LHCN-M2 (cell line): Measurements from ENCODE around the gene EIF1AD. TPM values are rescaled to one million over a fixed set of nuclear protein-coding genes. Genes with fewer than 3 reads are reported as not detected.
"Not testable (repeated sequence)": the region's sequence is repeated elsewhere in the genome, so short reads cannot be mapped to it uniquely, and the experiment has no call there.

Source experiments
- DNase-seq: peaks from one replicate; pipeline ENCODE4 v3.0.0-alpha.2; 2012; ENCODE audit warnings: low read depth
- total RNA-seq: library from RNA; depleted of rRNA; stranded (reverse); fragments of >200 nt; gene quantifications from 2 replicates; pipeline ENCODE4 v1.2.3, GENCODE V29; 2014

Gene EIF1AD
- total RNA-seq, 1 experiment from 2014 or later = 53.3 TPM

DNA sequence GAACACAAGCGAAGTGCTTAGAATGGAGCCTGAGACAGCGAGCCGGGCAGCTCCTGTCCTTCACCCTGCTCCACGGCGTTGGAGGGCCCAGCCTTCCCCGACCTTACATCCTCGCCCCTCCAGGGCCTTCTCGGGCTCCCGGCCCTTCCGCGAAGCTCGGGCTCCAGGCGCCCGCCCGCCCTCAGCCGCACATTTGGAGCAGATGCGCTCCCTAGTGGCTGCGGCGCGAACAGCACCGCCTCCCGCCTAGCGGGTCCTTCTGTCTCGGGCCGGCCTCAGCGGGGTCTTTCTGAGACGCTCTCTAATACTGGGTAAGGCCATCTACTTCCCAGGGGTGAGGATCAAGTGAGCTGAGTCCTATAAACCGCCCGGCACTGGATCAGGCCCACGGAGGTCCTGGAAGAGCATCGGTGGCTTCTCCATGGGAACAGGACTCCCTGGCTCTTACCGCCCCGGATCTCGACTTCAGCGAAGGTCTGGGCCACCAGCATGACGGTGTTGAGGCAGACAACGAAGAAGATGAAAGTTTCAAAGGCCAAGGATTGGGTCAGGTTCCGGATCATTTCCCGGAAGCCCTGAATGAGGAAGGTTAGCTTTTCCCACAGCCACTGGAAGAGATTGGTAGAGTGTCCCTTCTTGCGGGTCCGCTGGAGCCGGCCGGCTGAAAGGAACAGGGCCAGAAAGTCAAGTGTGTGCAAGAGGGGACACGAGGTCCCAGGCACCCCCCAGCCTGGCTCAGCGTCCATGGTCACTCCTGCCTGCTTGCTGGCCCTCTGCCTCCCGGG, 20.6 kb upstream of the EIF1AD start:
- DNase-seq = peak; percentile 61

DNA sequence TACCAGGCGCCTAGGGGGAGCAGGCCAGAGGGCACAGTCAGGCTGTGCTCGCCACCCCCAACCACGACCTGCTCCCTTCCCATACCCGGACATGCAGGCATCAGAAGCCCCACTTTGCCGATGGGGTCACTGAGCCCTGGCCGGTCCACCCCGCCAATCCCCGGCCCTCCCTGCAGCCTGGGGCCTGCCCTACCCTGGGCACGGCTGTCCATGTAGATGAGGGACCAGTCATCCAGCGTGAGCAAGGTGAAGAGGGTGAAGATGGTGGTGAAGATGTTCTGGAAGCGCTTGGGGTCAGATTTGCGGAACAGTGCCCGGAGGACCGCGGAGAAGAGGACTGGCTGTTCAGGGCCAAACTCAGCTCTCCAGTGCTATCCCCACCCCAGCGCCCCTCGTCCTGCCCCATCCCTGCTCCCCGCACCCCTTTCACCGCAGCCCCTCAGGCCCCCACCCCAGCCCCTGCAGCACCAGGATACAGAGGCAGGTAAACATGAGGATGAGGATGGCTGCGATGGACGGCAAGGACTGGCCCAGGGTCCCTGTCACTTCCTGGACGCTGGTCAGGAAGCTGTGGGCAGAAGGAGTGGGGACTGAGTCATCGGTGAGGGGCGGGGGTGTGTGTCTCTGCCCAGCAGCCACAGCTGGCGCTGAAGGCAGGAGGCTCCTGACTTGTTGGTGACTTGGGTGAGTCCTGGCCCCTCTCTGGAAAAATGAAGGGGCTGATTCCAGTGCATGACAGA, 18.8 kb upstream of the EIF1AD start:
- DNase-seq = peak; percentile 88

DNA sequence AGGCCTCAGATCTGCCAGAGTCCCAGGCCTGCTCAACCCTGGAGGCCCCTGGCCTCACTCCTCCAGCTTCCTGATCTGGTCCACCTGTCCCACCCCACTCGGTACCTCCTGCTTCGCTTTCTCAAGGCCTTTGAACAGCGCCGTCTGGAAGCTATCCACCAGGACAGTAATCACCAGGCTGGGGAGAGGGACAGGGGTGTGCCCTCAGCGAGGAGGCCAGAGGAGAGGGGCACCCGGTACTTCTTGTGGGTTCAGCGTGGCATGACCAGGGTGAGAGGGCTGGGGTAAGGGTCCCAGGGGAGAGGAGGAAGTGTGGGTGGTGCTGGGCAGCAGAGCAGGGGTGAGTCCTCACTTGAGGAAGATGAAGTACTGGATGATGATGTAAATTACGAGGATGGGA, 18.3 kb upstream of the EIF1AD start:
- DNase-seq = no peak

DNA sequence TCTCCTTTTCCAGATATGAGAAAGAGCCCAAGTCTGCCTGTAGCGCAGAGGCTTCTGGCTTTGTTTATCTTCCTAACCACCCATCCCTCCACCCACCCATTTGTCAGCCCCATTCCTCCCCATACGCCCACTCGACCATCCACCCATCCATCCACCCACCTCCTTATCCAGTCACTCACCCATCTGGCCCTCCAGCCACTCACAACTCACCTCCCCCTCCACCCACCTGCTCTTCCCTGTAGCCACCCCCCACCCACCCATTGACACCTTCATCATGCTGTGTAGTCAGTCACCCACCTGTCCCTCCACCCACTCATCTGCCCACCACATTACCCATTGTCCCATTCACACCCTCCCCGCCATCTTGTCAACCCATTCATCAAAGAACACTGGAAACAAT, 15.4 kb upstream of the EIF1AD start:
- no peak for DNase-seq

DNA sequence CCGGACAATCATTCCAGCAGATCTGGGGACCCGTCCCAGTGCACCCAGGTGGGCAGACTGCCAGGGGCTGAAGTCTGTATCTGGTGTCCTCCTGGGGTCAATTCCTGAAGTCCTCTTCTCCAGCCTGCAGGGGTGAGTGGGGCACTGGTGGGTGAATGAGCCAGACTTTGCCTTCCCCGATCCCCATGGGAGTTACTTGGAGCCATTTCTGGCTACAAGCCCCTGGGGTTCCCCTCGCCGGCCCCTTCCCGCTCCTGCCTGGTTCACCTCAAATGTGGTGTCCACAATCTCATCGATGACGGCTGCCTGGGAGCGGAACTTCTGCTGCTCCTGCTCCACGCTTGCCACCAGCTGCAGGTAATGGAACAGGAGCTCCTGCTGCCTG, 14.8 kb upstream of the EIF1AD start:
- DNase-seq = no peak

DNA sequence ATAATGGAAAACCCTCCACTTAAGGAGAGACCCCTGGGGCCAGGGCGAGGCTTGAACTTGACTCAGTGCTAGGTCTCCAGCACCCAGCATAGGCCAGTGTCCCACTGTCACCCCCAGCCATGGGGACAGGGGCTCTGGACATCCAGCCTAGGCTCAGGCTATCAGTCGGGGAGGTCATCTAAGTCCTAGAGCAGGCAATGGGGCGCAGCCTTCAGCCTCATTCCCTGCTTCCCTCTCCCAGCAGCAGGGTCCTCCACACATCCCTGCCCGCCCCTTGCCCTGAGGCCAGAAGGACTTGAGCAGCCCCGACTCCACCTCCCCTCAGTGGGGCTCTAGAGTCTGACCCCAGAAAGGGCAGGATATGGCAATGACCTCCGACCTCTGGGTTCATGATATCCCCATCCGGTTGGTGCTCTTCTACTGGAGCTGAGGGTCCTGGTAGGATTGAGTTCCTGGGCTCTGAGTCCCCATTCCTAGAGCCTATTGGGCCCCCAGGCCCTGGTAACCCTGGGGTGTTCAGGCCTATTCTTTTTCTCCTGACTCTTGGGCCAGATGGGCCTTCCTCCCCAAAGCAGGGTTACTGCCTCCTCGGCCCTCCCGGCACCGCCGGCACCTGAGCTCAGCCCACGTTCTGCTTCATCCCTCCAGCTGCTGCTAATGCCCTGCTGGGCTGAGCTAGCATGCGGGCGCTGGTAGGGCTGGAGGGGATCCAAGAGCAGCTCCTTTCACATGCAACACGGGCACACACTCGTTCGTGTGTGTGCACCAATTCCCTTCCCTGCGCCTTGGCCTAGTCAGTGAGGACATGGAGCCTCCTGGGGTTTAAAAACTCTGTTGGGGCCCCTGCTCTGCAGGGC, 14.2 kb upstream of the EIF1AD start:
- peak; percentile 74 for DNase-seq

DNA sequence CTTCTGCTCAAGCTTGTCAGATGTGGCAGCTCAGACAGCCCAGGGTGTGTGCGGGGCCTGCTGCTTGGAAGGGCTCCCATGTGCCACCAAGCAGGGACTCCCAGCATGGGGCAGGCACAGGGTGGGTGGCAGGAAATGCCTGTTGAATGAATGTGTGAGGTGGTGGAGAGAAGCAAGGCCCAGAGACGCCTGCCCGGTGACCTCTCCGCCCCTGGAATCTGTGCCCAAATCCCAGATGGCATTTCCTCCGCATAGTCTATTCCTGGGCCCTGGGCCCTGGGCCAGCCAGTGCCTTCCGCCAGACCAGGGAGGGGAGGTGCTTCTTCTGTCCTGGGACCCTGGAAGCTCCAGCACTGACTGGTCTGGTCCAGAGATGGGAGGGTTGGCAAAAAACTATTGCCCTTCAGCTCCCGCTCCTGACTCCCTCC, 13.5 kb upstream of the EIF1AD start:
- DNase-seq = peak; percentile 90

DNA sequence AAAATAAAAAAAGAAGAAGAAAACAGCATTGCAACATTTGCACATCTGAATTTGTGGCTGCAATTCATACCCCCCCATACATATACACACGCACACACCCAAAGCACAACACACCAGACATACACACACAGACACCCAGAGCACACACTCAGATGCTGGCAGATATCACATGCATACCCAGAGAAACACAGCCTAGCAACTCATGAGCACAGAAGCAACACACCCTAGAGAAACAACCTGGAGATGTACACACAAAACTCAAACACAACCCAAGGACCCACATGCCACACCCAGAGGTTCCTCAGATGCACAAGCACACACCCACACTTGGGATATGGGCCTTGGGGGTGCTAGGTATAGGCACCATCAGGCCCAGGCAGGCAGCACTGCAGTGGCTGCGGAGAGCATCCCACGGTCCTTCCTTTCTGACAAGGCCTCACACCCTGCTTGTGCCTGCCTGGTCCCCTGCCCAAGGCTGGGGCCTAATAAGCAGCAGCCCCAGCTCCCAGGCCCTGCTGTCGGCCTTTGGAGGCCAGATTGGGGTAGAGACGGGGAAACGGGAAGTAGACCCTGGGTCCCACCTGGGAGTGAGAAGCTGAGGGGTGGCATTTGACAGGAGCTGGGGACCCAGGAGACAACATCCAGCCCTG, 13.0 kb upstream of the EIF1AD start:
- DNase-seq = peak; percentile 36

DNA sequence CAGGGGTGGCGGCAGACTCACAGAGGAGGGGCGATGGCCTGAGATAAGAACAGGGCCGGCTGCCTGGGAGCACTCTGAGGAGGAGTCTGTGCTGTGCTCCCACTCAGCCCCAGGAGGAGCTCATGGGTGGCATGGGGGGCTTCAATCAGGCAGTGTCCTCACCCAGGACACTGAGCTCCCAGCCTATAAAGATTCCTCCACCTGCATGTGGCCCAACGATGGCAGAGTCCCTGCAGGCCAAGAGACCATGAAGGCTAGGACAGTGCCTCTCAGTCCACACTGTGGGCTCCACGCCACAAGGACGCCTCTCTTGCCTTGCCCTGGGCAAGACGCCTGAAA, 11.8 kb upstream of the EIF1AD start:
- no peak for DNase-seq

DNA sequence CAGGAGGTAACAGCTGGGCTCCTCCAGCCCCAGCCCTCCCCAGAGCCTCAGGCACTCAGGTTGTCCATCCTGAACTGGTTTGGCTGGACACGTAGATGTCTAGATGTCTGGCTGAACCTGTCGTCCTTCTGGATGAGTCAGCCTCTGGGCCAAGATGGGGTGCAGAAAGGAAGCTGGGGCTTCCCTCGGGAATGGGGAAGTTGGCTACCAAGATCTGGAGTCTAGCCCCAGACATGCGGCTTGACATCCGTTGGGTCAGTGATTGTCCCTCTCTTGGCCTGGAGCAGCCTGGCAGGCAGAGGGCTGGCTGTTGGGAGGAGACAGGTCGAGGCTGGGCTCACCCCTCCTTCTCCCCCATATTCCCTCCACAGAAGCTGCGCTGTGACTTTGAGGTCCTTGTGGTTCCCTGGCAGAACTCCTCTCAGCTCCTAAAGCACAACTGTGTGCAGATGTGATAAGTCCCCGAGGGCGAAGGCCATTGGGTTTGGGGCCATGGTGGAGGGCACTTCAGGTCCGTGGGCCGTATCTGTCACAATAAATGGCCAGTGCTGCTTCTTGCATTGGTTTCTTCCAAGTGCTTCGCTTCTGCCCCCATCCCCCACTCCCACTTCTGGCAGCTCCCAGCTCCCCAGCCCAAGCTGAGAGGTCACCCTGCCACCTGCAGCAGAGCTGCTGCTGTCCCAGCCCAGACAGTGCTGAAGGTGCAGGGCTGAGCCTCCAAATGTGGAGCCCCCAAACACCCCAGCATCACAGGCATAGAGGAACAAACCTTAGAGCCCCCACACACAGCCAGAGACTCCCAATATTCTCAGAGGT, 11.2 kb upstream of the EIF1AD start:
- DNase-seq = no peak

DNA sequence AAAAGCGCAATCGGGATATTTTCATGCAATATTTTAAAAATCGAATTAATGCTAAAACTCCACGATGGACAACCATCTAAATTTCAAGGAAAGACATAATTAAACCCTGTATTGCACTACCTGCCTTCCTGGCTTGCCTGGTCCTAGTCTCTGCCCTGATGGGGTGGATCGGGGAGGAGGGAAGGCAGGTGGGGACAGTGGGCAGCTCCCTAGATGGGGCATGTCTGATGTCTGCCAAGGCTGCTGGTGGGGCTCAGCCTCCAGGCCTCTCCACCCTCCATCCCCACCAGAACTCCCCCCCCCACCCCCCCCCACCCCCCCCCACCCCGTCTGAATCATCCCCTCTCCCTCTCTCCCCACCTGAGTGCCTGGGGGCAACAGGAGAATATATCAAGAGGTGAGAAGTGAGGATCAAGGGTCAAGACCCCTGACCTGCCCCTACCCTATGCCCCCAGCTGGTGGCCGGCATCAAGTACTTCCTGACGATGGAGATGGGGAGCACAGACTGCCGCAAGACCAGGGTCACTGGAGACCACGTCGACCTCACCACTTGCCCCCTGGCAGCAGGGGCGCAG, 10.5 kb upstream of the EIF1AD start:
- no peak for DNase-seq

DNA sequence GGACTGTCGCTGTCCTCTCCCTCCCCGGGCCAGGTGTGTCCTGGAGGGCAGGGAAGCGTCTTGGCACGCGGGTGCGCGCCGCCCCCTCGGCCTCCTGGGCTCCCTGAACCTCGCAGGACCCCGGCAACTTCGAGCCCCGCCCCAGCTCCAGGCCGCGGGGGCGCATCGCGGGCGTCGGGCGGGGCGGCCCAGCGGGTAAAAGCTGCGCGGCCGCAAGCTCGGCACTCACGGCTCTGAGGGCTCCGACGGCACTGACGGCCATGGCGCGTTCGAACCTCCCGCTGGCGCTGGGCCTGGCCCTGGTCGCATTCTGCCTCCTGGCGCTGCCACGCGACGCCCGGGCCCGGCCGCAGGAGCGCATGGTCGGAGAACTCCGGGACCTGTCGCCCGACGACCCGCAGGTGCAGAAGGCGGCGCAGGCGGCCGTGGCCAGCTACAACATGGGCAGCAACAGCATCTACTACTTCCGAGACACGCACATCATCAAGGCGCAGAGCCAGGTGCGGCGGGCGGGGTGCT, 9.9 kb upstream of the EIF1AD start, which contains the start of gene CST6:
Gene CST6 (plus strand): TSS at position 224 of the 519 bp plus-strand sequence. CDS start 37 bp downstream, at position 261.
- DNase-seq = no peak

DNA sequence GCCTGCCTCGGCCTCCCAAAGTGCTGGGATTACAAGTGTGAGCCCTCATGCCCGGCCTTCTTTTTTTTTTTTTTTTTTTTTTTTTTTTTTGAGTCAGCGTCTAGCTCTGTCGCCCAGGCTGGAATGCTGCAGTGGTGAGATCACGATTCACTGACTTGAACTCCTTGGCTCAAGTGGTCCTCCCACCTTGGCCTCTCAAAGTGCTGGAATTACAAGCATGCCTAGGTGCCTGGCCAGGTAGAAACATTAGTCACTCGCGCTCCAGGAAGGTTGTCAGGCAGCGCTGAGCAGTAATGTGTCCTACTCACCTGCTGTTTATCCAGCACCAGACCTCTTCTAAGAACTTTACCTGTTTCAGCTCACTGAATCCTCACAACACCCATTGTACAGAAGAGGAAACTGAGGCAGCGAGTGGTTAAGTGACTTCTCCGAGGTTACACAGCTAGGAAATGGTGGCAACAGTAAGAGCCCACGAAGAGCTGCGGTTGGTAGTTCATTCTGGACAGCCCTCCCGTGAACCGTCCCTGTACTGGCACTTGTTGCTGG, 9.4 kb upstream of the EIF1AD start:
- DNase-seq = no peak

DNA sequence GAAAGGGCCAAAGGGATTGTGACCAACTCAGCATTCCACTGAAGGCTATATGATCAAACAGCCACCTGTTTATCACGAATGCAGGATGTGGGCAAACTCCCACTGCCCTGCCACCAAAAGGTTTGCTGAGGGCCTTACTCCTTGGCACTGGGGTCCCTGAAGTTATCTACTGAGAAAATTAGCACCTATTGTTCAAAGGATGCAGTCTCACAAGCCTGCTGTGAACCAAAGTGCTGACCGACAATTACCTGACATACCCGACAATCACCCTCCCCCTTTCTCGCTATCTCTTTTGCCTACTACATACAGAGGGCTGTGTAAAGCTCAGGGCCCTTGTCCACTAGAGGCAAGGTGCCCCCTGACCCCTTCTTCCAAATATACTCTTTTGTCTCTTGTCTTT, 8.1 kb upstream of the EIF1AD start:
- DNase-seq = not testable (repeated sequence)

DNA sequence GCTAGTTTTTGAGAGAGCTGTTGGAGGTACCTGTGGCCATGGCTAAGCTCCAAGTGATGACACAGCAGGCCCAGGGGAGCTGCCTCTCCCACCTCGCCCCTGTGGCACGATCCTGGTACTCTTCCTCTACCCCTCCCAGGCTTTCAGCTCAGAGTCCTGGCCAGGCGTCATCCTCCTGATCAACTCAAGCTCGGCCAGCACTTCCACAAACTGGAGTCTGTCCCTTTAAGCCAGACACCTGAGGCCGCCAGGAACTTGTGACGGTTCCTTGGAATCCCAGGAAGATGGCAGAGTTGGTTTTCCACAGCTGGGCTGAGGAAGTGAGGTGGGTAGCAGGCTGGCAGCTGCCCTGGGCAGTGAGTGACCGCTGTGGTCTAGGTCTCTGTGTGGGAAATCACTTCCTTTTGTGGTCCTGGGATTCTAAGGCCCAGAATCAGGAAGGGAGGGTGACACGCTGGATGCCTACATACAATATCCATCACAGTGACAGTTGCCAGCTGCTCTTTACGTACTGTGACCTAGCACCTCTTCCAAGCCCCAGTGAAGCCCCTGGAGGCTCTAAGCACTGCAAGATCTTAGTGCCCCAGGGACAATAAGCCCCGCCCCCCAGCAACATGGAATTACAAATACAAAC, 6.6 kb upstream of the EIF1AD start:
- peak; percentile 96 for DNase-seq

DNA sequence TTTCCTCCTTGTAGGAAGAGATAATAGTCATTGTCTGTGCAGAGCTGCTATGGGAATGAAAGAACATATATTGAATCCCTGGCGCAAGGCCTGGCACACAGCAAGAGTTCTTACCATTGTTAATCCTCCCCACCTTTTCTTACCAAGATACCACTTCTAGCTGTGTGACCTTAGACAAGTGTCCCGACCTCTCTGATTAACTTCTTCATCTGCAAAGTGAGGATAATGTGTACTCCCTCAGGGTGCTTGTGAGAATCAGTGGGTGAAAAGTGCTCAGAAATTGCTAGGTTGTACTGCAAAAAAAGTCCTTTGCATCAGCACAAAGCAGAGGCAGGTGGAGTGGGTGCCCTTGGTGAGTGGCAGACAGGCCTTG, 6.1 kb upstream of the EIF1AD start:
- no peak for DNase-seq

DNA sequence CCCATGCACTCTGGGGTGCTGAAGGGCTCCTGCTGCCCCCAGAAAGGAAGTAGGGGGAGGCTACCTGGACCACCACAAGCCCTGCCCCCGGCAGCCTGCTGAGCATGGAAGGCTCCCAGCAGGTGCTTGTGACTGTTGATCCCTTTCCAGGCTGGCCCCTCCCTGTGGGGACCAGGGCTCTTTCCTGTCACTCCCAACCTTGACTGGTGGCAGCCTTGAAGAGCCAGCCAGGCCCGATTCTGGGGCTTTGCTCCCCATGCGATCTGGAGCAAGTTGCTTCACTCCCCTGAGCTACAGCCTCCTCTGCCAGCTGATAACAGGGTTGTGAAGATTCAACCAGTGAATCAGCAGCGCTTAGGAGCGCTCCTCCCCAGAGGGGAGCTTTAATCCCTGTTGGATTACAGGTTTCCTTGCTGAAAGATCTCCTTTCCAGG, 5.3 kb upstream of the EIF1AD start:
- DNase-seq = no peak

DNA sequence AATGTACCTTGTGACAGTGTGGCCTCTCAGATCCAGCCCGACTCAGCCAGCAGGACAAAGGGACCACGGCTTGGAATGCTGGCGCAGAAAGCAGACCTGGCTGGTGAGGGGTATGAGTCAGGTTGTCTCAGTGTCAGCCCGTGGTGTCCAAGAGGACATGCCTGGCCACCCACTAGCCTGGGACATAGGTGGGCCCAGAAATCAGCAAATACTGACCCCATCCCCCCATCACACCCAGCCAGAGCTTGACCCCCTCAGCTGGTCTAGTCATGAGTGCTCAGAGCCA, 4.9 kb upstream of the EIF1AD start:
- no peak for DNase-seq

DNA sequence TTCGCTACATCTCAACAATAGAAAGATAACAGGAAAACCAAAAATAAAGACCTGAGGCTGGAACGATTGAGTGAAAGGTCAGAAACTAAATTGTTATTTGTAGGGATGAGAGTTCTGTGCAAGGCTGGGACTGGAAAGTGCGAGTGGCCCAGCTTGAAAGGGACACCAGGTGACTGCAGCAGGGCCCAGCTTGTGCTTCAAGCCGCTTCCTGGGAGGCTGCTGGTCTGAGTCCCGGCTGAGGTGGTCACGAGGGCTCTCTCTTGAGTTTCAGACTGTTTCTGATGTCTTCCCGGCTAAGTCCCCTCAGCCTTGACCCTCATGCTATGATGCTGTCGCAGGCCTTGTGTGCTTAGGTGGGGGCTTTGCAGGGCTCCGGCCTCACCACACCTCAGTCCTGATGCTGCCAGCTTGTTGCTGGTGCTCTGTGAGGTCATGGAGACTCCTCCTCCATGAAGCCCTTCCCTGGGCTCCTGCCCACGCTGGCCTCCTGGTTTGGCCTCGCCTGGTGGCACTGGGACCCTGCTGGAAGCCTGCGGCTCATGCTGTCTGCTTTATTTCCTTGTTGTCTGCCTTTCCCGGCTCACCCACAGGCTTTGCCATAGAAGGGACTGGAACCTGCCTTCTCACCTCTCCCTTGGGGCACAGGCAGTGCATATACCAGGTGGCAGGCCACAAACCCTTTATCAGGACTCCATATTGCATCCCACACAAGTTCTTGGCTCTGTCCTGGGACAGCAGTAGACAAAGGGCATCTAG, 4.4 kb upstream of the EIF1AD start:
- DNase-seq = no peak
